ENCODE data around the gene MRPL51.

DNA sequence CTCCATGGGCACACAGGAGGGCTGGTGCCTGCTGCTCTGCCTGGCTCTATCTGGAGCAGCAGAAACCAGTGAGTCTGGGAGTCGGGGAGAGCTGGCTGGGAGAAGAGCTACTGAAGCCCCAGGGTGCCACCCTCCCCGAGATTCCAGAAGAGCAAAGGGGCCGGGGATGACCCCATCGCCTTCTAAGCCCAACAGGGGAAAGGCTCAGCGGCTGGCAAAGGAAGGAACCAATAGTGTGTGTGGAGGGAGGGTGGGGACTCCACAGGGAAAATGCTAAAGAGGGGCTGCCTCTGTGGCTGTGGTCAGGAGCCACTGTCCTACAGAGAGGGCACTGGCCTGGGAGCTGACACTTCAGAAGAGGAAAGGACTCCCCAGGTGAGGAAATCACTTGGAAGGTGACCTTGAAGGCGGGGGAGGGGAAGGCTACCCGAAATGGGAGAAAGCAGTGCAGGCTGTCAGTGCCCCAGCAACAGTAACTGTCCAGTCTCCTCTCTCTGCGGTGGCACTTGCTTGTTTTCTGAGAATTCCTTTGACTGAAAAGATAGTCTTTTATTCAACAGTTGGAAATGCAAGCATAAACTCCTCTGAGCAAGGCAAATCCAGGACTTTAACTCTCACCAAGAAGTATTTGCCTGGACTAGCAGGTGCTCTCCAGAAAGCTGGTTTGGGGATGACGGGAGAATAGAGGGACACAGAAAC is 40.7 kb downstream of the MRPL51 start:
- TF ChIP-seq, protein P1, sequence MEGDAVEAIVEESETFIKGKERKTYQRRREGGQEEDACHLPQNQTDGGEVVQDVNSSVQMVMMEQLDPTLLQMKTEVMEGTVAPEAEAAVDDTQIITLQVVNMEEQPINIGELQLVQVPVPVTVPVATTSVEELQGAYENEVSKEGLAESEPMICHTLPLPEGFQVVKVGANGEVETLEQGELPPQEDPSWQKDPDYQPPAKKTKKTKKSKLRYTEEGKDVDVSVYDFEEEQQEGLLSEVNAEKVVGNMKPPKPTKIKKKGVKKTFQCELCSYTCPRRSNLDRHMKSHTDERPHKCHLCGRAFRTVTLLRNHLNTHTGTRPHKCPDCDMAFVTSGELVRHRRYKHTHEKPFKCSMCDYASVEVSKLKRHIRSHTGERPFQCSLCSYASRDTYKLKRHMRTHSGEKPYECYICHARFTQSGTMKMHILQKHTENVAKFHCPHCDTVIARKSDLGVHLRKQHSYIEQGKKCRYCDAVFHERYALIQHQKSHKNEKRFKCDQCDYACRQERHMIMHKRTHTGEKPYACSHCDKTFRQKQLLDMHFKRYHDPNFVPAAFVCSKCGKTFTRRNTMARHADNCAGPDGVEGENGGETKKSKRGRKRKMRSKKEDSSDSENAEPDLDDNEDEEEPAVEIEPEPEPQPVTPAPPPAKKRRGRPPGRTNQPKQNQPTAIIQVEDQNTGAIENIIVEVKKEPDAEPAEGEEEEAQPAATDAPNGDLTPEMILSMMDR (IDR thresholded peaks at IDR 0.05; ENCODE audit: insufficient read depth, low read depth, low read length) = no peak
- TF ChIP-seq EZH2 (IDR thresholded peaks at IDR 0.05; ENCODE audit: insufficient read depth, low read length) = no peak

Data from astrocyte (in vitro differentiated cells and primary cell).